ENCODE data around the gene HYAL2.
A peak's percentile ranks its signal among the peaks of the same experiment; 100 is the strongest.

The HYAL2 gene

DNA sequence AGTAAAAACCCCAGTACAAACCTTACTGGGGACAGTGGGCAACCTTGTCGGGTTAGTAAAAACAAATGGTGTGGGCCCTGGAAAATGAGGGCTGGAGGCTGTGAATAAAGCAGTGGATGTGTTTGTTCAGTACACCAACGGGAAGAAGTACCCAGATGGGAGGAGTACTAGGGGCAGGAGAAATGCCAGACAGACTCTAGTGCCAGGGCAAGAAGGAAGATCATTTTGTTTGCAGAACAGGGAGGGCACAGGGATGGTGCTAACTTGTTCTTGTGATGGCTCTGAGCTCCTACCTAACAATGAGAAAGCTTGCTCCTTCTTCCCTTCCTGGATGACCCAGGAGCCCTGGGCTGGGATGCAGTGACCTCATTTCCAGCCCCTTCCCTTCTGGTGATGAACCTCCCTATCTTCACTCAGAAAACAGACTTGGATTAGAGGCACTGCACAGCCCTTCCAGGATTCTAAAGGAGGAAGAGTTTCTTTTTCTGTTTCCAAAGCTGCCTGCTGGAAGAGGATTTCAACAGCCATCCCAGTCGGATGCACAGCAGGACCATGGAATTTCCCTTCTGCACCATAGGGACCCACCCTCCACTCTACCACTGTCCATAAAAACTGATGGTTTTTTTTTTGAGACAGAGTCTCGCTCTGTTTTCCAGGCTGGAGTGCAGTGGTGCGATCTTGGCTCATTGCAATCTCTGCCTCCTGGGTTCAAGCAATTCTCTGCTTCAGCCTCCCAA, 12.0 kb upstream of the HYAL2 start:
- TF ChIP-seq TAF1 (IDR thresholded peaks at IDR 0.05; ENCODE audit: borderline replicate concordance, insufficient read depth, low read length) = no peak
- no peak for TF ChIP-seq SIN3A (IDR thresholded peaks at IDR 0.05; ENCODE audit: borderline replicate concordance, insufficient read depth, low read length)
- TF ChIP-seq FOXP2 (optimal IDR thresholded peaks at IDR 0.05; ENCODE audit: borderline replicate concordance, extremely low read depth, extremely low read length, insufficient read depth) = no peak
- no peak for TF ChIP-seq POLR2AphosphoS5 (IDR thresholded peaks at IDR 0.05; ENCODE audit: low read depth, low read length)
- TF ChIP-seq, protein P1, sequence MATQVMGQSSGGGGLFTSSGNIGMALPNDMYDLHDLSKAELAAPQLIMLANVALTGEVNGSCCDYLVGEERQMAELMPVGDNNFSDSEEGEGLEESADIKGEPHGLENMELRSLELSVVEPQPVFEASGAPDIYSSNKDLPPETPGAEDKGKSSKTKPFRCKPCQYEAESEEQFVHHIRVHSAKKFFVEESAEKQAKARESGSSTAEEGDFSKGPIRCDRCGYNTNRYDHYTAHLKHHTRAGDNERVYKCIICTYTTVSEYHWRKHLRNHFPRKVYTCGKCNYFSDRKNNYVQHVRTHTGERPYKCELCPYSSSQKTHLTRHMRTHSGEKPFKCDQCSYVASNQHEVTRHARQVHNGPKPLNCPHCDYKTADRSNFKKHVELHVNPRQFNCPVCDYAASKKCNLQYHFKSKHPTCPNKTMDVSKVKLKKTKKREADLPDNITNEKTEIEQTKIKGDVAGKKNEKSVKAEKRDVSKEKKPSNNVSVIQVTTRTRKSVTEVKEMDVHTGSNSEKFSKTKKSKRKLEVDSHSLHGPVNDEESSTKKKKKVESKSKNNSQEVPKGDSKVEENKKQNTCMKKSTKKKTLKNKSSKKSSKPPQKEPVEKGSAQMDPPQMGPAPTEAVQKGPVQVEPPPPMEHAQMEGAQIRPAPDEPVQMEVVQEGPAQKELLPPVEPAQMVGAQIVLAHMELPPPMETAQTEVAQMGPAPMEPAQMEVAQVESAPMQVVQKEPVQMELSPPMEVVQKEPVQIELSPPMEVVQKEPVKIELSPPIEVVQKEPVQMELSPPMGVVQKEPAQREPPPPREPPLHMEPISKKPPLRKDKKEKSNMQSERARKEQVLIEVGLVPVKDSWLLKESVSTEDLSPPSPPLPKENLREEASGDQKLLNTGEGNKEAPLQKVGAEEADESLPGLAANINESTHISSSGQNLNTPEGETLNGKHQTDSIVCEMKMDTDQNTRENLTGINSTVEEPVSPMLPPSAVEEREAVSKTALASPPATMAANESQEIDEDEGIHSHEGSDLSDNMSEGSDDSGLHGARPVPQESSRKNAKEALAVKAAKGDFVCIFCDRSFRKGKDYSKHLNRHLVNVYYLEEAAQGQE (IDR thresholded peaks at IDR 0.05; ENCODE audit: insufficient read depth in 1 of 2, low read depth in 2 of 2, low read length in 2 of 2) = no peak

DNA sequence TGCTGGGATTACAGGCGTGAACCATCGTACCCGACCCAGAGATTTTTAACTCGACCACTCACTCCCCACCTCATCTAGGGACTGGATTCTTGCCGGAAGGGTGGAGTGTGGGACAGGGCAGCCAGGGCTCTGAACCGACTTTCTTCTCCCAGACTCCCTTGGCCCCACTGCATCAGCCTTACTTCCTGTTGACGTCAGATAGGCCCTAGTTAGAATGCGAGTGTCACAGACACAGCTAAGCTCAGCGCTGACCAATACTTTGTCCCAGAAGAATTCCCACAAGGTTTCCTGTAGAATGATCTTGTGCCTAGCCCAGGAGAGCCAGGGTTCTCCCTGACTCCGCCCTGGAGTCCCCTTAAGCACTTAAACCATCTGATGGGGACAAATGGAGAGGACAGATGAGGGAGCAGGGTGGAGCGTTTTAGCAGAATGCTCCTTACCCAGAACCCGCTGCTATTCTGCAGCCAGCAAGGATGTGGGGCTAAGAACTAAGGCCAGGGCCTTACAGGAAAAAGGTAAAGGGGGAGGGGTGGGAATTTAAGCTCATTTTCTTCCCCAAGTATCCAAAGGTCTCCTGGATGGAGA, 11.3 kb upstream of the HYAL2 start:
- TF ChIP-seq TAF1 (IDR thresholded peaks at IDR 0.05; ENCODE audit: borderline replicate concordance, insufficient read depth, low read length) (no peak), SIN3A (IDR thresholded peaks at IDR 0.05; ENCODE audit: borderline replicate concordance, insufficient read depth, low read length) (no peak), FOXP2 (optimal IDR thresholded peaks at IDR 0.05; ENCODE audit: borderline replicate concordance, extremely low read depth, extremely low read length, insufficient read depth) (no peak)

GRCh38 chr3:50331364-50331907, 8.9 kb upstream of the HYAL2 start:
- TF ChIP-seq, protein P1 (IDR thresholded peaks at IDR 0.05; ENCODE audit: insufficient read depth in 1 of 2, low read depth in 2 of 2, low read length in 2 of 2) = no peak
- TF ChIP-seq TAF1 (IDR thresholded peaks at IDR 0.05; ENCODE audit: borderline replicate concordance, insufficient read depth, low read length) (no peak), FOXP2 (optimal IDR thresholded peaks at IDR 0.05; ENCODE audit: borderline replicate concordance, extremely low read depth, extremely low read length, insufficient read depth) (no peak), POLR2AphosphoS5 (IDR thresholded peaks at IDR 0.05; ENCODE audit: low read depth, low read length) (no peak), SIN3A (IDR thresholded peaks at IDR 0.05; ENCODE audit: borderline replicate concordance, insufficient read depth, low read length) (no peak)

DNA sequence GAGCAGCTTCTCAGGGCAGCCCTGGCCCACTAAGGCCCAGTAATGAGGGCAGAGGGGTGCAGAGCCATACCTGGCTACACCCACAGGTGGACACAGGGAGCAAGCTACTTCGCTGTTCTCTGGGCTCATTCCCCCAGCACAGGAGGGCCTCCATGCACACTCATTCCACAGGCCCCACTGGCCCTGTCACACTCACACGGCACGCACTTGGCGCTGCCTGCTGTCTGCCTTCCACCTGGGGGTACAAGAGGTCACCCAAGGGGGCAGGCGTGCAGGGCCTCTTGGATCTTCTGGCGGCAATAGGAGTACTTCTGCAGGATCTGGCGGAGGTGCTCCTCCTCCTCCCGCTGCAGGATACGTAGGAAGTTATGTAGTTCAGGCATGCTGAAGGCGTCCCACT, 7.8 kb upstream of the HYAL2 start:
- TF ChIP-seq TAF1 (IDR thresholded peaks at IDR 0.05; ENCODE audit: borderline replicate concordance, insufficient read depth, low read length) (no peak), SIN3A (IDR thresholded peaks at IDR 0.05; ENCODE audit: borderline replicate concordance, insufficient read depth, low read length) (no peak), POLR2AphosphoS5 (IDR thresholded peaks at IDR 0.05; ENCODE audit: low read depth, low read length) (no peak), FOXP2 (optimal IDR thresholded peaks at IDR 0.05; ENCODE audit: borderline replicate concordance, extremely low read depth, extremely low read length, insufficient read depth) (no peak)
- TF ChIP-seq, protein P1 (IDR thresholded peaks at IDR 0.05; ENCODE audit: insufficient read depth in 1 of 2, low read depth in 2 of 2, low read length in 2 of 2) = no peak

GRCh38 chr3:50327943-50328691, 5.6 kb upstream of the HYAL2 start, which contains the start of gene TUSC2:
Gene TUSC2 (minus strand): TSS chr3:50328223. CDS start chr3:50328099, 124 bp downstream.
- TF ChIP-seq, protein P1 (IDR thresholded peaks at IDR 0.05; ENCODE audit: insufficient read depth in 1 of 2, low read depth in 2 of 2, low read length in 2 of 2) = peak; percentile 53 to 54; a peak in 2 of 4 replicates
- TF ChIP-seq FOXP2 (optimal IDR thresholded peaks at IDR 0.05; ENCODE audit: borderline replicate concordance, extremely low read depth, extremely low read length, insufficient read depth) (no peak), SIN3A (IDR thresholded peaks at IDR 0.05; ENCODE audit: borderline replicate concordance, insufficient read depth, low read length) (no peak; the same call in 1 of the 2 replicates), POLR2AphosphoS5 (IDR thresholded peaks at IDR 0.05; ENCODE audit: low read depth, low read length) (peak; percentile 79), TAF1 (IDR thresholded peaks at IDR 0.05; ENCODE audit: borderline replicate concordance, insufficient read depth, low read length) (peak; percentile 78; the same call in 1 of the 2 replicates)
